Coronary artery (tissue), 2 donors: Measurements from ENCODE around the gene ATRN.

Source experiments
- DNase-seq: peaks from one replicate; pipeline ENCODE4 v3.0.0-alpha.2; 2017; ENCODE audit warnings: low spot score
- H3K27ac ChIP-seq, 2 donors: fragments of 200-600 bp; sonication (generic); one replicate each; pipeline ENCODE4 v1.5.1; 2016 to 2019
- H3K4me3 ChIP-seq: fragments of 200-600 bp; sonication (generic); 2 replicates; pipeline ENCODE4 v1.5.1; 2016; ENCODE audit warnings: mild to moderate bottlenecking, moderate library complexity
- CTCF ChIP-seq: fragments of 200-600 bp; sonication (generic); IDR thresholded peaks from one replicate; pipeline ENCODE4 v1.5.1; 2019; ENCODE audit warnings: antibody characterized with exemption

The ATRN gene

GRCh38 chr20:3541887-3542721 is 71.3 kb downstream of the ATRN start:
- Histone ChIP-seq H3K27ac (no peak overlapping the region), H3K4me3 (no peak overlapping the region)
- TF ChIP-seq CTCF, result no peak
- no peak for DNase-seq

- Histone ChIP-seq H3K27ac (no peak overlapping the region), H3K4me3 (no peak overlapping the region)
- no peak for DNase-seq
- TF ChIP-seq CTCF, result no peak
These were observed 73.2 kb downstream of the ATRN start for GRCh38 chr20:3543901-3544507.

- Histone ChIP-seq H3K4me3 (no peak overlapping the region), H3K27ac (no peak overlapping the region)
- no peak for DNase-seq
- no peak for TF ChIP-seq CTCF
These were observed 74.6 kb downstream of the ATRN start for GRCh38 chr20:3545401-3545925.

- H3K4me3 ChIP-seq, result no peak overlapping the region
- DNase-seq, result no peak
- H3K27ac ChIP-seq, result no peak overlapping the region
- no peak for TF ChIP-seq CTCF
These were observed 77.1 kb downstream of the ATRN start for GRCh38 chr20:3547906-3548305.

GRCh38 chr20:3550837-3551236 is 80.0 kb downstream of the ATRN start:
- Histone ChIP-seq H3K27ac (no peak overlapping the region), H3K4me3 (no peak overlapping the region)
- DNase-seq, result no peak
- TF ChIP-seq CTCF, result no peak

GRCh38 chr20:3551681-3552434 is 81.0 kb downstream of the ATRN start:
- H3K4me3 ChIP-seq, result no peak overlapping the region
- no peak for DNase-seq
- no peak overlapping the region for H3K27ac ChIP-seq
- TF ChIP-seq CTCF, result no peak
